ENCODE results near the gene ALDH3B1.

Gene ALDH3B1

DNA sequence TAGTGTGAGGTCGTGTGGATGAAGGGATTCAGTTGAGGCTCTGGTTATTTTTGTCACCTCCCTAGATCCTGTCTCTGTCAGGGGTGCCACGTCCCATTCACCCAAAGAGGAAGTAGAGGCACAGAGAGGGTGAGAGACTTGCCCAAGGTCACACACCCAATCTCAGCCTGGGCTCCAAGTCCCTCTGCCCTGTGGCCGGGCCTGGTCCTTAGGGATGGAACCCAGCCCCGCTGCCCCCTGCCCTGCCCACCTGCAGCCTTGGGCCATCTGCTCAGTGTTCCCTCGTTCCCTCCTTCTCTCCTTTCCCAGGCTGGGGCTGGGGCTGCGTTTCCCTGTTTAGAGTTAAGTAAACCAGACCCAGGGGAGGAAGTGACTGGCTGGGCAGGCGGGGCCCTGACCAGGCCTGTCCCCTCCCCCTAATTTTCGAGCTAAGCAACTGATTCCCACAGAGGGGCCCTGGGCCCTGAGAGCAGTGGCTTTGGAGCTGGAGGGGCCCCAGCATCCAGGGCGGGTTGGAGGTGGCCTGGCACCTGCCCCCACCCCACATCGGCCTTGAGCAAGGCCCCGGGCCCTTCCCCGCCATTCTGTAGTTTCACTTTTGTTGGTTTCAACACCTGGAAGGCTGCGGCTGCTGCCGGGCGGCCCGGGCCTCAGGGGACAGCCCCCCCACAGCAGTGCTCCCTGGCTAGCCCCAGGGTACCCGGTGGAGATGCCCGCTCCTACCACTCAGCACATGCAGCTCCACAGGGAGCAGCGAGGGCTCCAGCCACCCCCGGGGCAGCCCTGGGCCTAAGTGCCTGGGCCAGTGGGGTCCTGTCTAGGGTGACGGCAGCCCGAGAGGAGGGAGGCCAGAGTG, 30.2 kb downstream of the ALDH3B1 start (continued):
- TF ChIP-seq ZSCAN4 (tag by site-specific recombination; IDR thresholded peaks at IDR 0.05) (no peak), ZNF623 (tag by site-specific recombination; IDR thresholded peaks at IDR 0.05) (no peak), ZNF132 (tag by site-specific recombination; IDR thresholded peaks at IDR 0.05; ENCODE audit: borderline replicate concordance) (no peak), GLI4 (tag by site-specific recombination; IDR thresholded peaks at IDR 0.05) (no peak), SP2 (tag by site-specific recombination; IDR thresholded peaks at IDR 0.05) (peak; percentile 33; the same call in 1 of the 2 replicates), ZIC2 (tag by site-specific recombination; IDR thresholded peaks at IDR 0.05) (peak; percentile 77), ZNF37A (tag by site-specific recombination; IDR thresholded peaks at IDR 0.05) (no peak), ZNF677 (tag by site-specific recombination; IDR thresholded peaks at IDR 0.05) (no peak), SCRT1 (tag by site-specific recombination; IDR thresholded peaks at IDR 0.05; ENCODE audit: borderline replicate concordance) (no peak), GLIS2 (tag by site-specific recombination; IDR thresholded peaks at IDR 0.05) (peak; percentile 42), KLF9 (tag by site-specific recombination; IDR thresholded peaks at IDR 0.05; ENCODE audit: low read depth) (no peak), ZNF335 (tag by site-specific recombination; conservative IDR thresholded peaks at IDR 0.05) (peak; percentile 48), ZNF324 (tag by site-specific recombination; IDR thresholded peaks at IDR 0.05) (no peak)

- H3K4me3 ChIP-seq (ENCODE audit: low read depth, low read length): no peak overlapping the region
- H3K4me1 ChIP-seq (ENCODE audit: control insufficient read depth, insufficient read depth, low read length): no peaks in the 10 kb centered on the region
- ChIA-PET CTCF (interaction anchor here (0.6 to 1.1 kb wide), 3 partner anchors 168 to 1259 kb away, joined by 3 to 4 read pairs (median 3); no protein-coding TSS in a partner anchor), POLR2A (interaction anchor here (1.2 kb wide), 1 partner anchor 16 kb away, joined by 4 read pairs; no protein-coding TSS in a partner anchor)
- H3K9me3 ChIP-seq (ENCODE audit: control insufficient read depth, insufficient read depth, low read depth, low read length): no peaks in the 10 kb centered on the region
- no peak overlapping the region for H3K27ac ChIP-seq (ENCODE audit: extremely low read depth, low read depth, low read length)
- TF ChIP-seq GLIS2 (tag by site-specific recombination; IDR thresholded peaks at IDR 0.05): 0 out of 2 replicates have a peak, but pooled peaks have one; percentile 28
- TF ChIP-seq ZNF660 (tag by site-specific recombination; IDR thresholded peaks at IDR 0.05): no peak
- no peak for TF ChIP-seq BCL11A (tag by site-specific recombination; IDR thresholded peaks at IDR 0.05; ENCODE audit: low read depth)
- peak; percentile 83 for TF ChIP-seq EGR2 (tag by site-specific recombination; IDR thresholded peaks at IDR 0.05; ENCODE audit: low read depth)
- peak; percentile 84 for TF ChIP-seq ZFHX2 (tag by site-specific recombination; conservative IDR thresholded peaks at IDR 0.05)
- peaks cover 0 to 16% of the 10 kb centered on the region in 2 experiments; a peak in 1 of 3 replicates for H3K36me3 ChIP-seq (ENCODE audit: control insufficient read depth in 2 of 2, insufficient read depth in 1 of 2, low read length in 2 of 2)
These were observed 30.9 kb downstream of the ALDH3B1 start for GRCh38 chr11:68040957-68041591.

- POLR2A ChIA-PET: no interaction called here
- H3K4me3 ChIP-seq (ENCODE audit: low read depth, low read length): no peak overlapping the region
- CTCF ChIA-PET: interaction anchor here (0.6 kb wide), 2 partner anchors 428 to 1260 kb away, joined by 3 to 4 read pairs; no protein-coding TSS in a partner anchor
- no peaks in the 10 kb centered on the region for H3K4me1 ChIP-seq (ENCODE audit: control insufficient read depth, insufficient read depth, low read length)
- peaks cover 0 to 10% of the 10 kb centered on the region in 2 experiments; a peak in 1 of 3 replicates for H3K36me3 ChIP-seq (ENCODE audit: control insufficient read depth in 2 of 2, insufficient read depth in 1 of 2, low read length in 2 of 2)
- no peak overlapping the region for H3K27ac ChIP-seq (ENCODE audit: extremely low read depth, low read depth, low read length)
- no peaks in the 10 kb centered on the region for H3K9me3 ChIP-seq (ENCODE audit: control insufficient read depth, insufficient read depth, low read depth, low read length)
- TF ChIP-seq, protein P1, sequence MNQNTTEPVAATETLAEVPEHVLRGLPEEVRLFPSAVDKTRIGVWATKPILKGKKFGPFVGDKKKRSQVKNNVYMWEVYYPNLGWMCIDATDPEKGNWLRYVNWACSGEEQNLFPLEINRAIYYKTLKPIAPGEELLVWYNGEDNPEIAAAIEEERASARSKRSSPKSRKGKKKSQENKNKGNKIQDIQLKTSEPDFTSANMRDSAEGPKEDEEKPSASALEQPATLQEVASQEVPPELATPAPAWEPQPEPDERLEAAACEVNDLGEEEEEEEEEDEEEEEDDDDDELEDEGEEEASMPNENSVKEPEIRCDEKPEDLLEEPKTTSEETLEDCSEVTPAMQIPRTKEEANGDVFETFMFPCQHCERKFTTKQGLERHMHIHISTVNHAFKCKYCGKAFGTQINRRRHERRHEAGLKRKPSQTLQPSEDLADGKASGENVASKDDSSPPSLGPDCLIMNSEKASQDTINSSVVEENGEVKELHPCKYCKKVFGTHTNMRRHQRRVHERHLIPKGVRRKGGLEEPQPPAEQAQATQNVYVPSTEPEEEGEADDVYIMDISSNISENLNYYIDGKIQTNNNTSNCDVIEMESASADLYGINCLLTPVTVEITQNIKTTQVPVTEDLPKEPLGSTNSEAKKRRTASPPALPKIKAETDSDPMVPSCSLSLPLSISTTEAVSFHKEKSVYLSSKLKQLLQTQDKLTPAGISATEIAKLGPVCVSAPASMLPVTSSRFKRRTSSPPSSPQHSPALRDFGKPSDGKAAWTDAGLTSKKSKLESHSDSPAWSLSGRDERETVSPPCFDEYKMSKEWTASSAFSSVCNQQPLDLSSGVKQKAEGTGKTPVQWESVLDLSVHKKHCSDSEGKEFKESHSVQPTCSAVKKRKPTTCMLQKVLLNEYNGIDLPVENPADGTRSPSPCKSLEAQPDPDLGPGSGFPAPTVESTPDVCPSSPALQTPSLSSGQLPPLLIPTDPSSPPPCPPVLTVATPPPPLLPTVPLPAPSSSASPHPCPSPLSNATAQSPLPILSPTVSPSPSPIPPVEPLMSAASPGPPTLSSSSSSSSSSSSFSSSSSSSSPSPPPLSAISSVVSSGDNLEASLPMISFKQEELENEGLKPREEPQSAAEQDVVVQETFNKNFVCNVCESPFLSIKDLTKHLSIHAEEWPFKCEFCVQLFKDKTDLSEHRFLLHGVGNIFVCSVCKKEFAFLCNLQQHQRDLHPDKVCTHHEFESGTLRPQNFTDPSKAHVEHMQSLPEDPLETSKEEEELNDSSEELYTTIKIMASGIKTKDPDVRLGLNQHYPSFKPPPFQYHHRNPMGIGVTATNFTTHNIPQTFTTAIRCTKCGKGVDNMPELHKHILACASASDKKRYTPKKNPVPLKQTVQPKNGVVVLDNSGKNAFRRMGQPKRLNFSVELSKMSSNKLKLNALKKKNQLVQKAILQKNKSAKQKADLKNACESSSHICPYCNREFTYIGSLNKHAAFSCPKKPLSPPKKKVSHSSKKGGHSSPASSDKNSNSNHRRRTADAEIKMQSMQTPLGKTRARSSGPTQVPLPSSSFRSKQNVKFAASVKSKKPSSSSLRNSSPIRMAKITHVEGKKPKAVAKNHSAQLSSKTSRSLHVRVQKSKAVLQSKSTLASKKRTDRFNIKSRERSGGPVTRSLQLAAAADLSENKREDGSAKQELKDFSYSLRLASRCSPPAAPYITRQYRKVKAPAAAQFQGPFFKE (tag by site-specific recombination; IDR thresholded peaks at IDR 0.05; ENCODE audit: borderline replicate concordance): no peak
- TF ChIP-seq HOXA7 (CRISPR knock-in tag; IDR thresholded peaks at IDR 0.05; ENCODE audit: borderline replicate concordance) (no peak), MEIS1 (CRISPR knock-in tag; IDR thresholded peaks at IDR 0.05; ENCODE audit: borderline replicate concordance) (no peak), ZNF214 (tag by site-specific recombination; IDR thresholded peaks at IDR 0.05; ENCODE audit: borderline replicate concordance) (no peak), ZBTB21 (tag by site-specific recombination; IDR thresholded peaks at IDR 0.05) (no peak)
- TF ChIP-seq, protein P2, sequence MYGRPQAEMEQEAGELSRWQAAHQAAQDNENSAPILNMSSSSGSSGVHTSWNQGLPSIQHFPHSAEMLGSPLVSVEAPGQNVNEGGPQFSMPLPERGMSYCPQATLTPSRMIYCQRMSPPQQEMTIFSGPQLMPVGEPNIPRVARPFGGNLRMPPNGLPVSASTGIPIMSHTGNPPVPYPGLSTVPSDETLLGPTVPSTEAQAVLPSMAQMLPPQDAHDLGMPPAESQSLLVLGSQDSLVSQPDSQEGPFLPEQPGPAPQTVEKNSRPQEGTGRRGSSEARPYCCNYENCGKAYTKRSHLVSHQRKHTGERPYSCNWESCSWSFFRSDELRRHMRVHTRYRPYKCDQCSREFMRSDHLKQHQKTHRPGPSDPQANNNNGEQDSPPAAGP (tag by site-specific recombination; IDR thresholded peaks at IDR 0.05): no peak
These were observed 31.6 kb downstream of the ALDH3B1 start for GRCh38 chr11:68041617-68042218.
